GM18868 (cell line): ENCODE results near the gene ARHGEF7.

Experiments used
- ATAC-seq: cut with Tn5 transposase; IDR thresholded peaks from one replicate; pipeline ENCODE4 v1.9.1; 2021; ENCODE audit warnings: mild to moderate bottlenecking, moderate library complexity; ENCODE audit not compliant: unreplicated experiment

ARHGEF7 gene

GRCh38 chr13:111216166-111216960 lies 101.3 kb downstream of the ARHGEF7 start:
- peak; percentile 41 for ATAC-seq

GRCh38 chr13:111217641-111218040 lies 102.5 kb downstream of the ARHGEF7 start:
- no peak for ATAC-seq

- no peak for ATAC-seq
Observed at GRCh38 chr13:111219280-111219679, 104.2 kb downstream of the ARHGEF7 start.

- no peak for ATAC-seq
Observed at GRCh38 chr13:111219950-111220349, 104.8 kb downstream of the ARHGEF7 start.

- no peak for ATAC-seq
Observed at GRCh38 chr13:111225166-111225565, 110.1 kb downstream of the ARHGEF7 start.

- no peak for ATAC-seq
Observed at GRCh38 chr13:111225810-111226546, 110.9 kb downstream of the ARHGEF7 start.

GRCh38 chr13:111227405-111227804 lies 112.3 kb downstream of the ARHGEF7 start:
- ATAC-seq: no peak

- ATAC-seq: no peak
Observed at GRCh38 chr13:111228262-111229144, 113.4 kb downstream of the ARHGEF7 start.

GRCh38 chr13:111230385-111230930 lies 115.3 kb downstream of the ARHGEF7 start:
- ATAC-seq: no peak

GRCh38 chr13:111232191-111232590 lies 117.1 kb downstream of the ARHGEF7 start:
- no peak for ATAC-seq

GRCh38 chr13:111233080-111233479 lies 118.0 kb downstream of the ARHGEF7 start:
- ATAC-seq: no peak

- no peak for ATAC-seq
Observed at GRCh38 chr13:111239764-111240670, 124.9 kb downstream of the ARHGEF7 start.

GRCh38 chr13:111241006-111241755 lies 126.1 kb downstream of the ARHGEF7 start:
- ATAC-seq: no peak

- ATAC-seq: no peak
Observed at GRCh38 chr13:111241862-111242261, 126.8 kb downstream of the ARHGEF7 start.

GRCh38 chr13:111242585-111242984 lies 127.5 kb downstream of the ARHGEF7 start:
- ATAC-seq: no peak

- no peak for ATAC-seq
Observed at GRCh38 chr13:111243981-111244380, 128.9 kb downstream of the ARHGEF7 start.

GRCh38 chr13:111245576-111246384 lies 130.7 kb downstream of the ARHGEF7 start:
- ATAC-seq: no peak

- no peak for ATAC-seq
Observed at GRCh38 chr13:111247552-111247951, 132.4 kb downstream of the ARHGEF7 start.
